K562 (cell line): Measurements from ENCODE around the gene FOXP4.

Source experiments
- CSDE1 ChIP-seq, 2 experiments: fragments of 450-650 bp; IDR thresholded peaks; 2 replicates each; pipeline ENCODE4 v1.6.1; 2016; ENCODE audit warnings: mild to moderate bottlenecking in 1 of 2
- JUNB ChIP-seq: fragments of 450-650 bp; formaldehyde crosslinking; conservative IDR thresholded peaks from 2 replicates; pipeline ENCODE4 v1.4.0; 2020; ENCODE audit warnings: mild to moderate bottlenecking
- SETDB1 ChIP-seq: IDR thresholded peaks from one replicate; pipeline ENCODE4 v1.6.1; 2012; ENCODE audit warnings: low read length, control low read depth, inconsistent platforms
- SRSF1 ChIP-seq: fragments of 200-400 bp; formaldehyde crosslinking; IDR thresholded peaks from 2 replicates; pipeline ENCODE4 v1.6.1; 2017; ENCODE audit warnings: mild to moderate bottlenecking, low read depth, low read length, moderate library complexity
- YY1 ChIP-seq, 3 experiments: IDR thresholded peaks; 2 replicates each; pipeline ENCODE4 v1.6.1; 2011; ENCODE audit warnings: low read length in 2 of 3, mild to moderate bottlenecking in 2 of 3, moderate library complexity in 2 of 3, borderline replicate concordance in 1 of 3, control low read depth in 1 of 3, low read depth in 1 of 3; ENCODE audit not compliant: insufficient read depth in 3 of 3, insufficient replicate concordance in 2 of 3, control insufficient read depth in 1 of 3, insufficient read length in 1 of 3; ENCODE audit errors: extremely low read depth in 1 of 3
- TF ChIP-seq, protein P1 (sequence below), 3 experiments: fragments of 200-800 bp in 1 of 3; fragments of 250-450 bp in 1 of 3; fragments of 450-650 bp in 1 of 3; sonication (Bioruptor Pico) in 1 of 3; sonication (Bioruptor generic) in 1 of 3; formaldehyde crosslinking in 1 of 3; IDR thresholded peaks; 2 replicates each; pipeline versions ENCODE4 v1.6.1 to v1.8.0; 2016 to 2022; ENCODE audit warnings: mild to moderate bottlenecking in 2 of 3, missing genetic modification characterization in 2 of 3, missing compliant biosample characterization in 1 of 3, moderate library complexity in 1 of 3
- TF ChIP-seq, protein P2 (sequence below): sonication (generic); formaldehyde crosslinking; IDR thresholded peaks from 2 replicates; pipeline ENCODE4 v1.8.0; 2022; ENCODE audit warnings: mild to moderate bottlenecking, missing genetic modification reagents
- TF ChIP-seq, protein P3 (sequence below), 3 experiments: IDR thresholded peaks in 2 of 3; conservative IDR thresholded peaks in 1 of 3; 2 replicates each; pipeline ENCODE4 v1.5.1; 2011 to 2012; ENCODE audit warnings: low read length in 3 of 3, mild to moderate bottlenecking in 3 of 3, control low read depth in 2 of 3, improper control_type of control experiment in 1 of 3, inconsistent platforms in 1 of 3, low read depth in 1 of 3, mixed read lengths in 1 of 3, moderate library complexity in 1 of 3; ENCODE audit not compliant: insufficient read depth in 2 of 3
- TF ChIP-seq, protein P4 (sequence below): sonication (generic); formaldehyde crosslinking; IDR thresholded peaks from 2 replicates; pipeline ENCODE4 v1.8.1; 2022; ENCODE audit warnings: missing genetic modification reagents

DNA sequence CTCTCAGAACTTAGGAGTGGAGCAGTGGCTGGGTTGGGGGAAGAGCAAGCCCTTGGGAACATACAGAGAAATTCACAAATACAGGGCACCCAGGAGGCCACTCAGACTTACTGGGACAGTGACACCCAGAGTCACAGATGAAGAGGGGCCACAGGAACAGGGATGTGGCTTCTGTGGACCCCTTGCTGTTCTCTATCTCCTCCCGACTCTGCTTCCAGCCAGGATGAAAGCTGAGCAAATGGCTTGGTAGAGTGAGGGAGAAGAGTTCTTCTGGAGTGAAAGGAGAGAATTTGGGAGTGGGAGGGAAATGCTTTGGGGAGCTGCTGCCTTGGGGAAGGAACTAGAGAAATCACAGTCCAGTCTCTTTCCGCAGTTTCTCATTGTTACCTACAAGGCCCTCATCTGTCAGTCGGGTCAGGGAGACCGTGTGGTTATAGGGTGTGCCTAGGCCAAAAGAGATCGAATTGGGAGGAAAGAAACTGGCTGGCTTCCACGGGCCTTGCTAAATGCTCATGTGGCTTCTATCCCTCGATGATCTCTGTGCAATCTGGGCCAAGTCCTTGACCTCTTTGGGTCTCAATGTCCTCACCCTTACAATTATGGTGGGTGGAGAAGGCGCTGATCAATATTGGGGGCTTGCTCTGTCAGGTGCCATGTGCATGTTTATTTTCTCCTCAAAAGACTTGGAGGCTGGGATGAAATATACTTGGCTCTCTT lies 17.0 kb downstream of the FOXP4 start:
- TF ChIP-seq, protein P1, sequence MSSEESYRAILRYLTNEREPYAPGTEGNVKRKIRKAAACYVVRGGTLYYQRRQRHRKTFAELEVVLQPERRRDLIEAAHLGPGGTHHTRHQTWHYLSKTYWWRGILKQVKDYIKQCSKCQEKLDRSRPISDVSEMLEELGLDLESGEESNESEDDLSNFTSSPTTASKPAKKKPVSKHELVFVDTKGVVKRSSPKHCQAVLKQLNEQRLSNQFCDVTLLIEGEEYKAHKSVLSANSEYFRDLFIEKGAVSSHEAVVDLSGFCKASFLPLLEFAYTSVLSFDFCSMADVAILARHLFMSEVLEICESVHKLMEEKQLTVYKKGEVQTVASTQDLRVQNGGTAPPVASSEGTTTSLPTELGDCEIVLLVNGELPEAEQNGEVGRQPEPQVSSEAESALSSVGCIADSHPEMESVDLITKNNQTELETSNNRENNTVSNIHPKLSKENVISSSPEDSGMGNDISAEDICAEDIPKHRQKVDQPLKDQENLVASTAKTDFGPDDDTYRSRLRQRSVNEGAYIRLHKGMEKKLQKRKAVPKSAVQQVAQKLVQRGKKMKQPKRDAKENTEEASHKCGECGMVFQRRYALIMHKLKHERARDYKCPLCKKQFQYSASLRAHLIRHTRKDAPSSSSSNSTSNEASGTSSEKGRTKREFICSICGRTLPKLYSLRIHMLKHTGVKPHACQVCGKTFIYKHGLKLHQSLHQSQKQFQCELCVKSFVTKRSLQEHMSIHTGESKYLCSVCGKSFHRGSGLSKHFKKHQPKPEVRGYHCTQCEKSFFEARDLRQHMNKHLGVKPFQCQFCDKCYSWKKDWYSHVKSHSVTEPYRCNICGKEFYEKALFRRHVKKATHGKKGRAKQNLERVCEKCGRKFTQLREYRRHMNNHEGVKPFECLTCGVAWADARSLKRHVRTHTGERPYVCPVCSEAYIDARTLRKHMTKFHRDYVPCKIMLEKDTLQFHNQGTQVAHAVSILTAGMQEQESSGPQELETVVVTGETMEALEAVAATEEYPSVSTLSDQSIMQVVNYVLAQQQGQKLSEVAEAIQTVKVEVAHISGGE (CRISPR knock-in tag; IDR thresholded peaks at IDR 0.05): no peak
- TF ChIP-seq JUNB (CRISPR knock-in tag): no peak
- TF ChIP-seq, protein P2, sequence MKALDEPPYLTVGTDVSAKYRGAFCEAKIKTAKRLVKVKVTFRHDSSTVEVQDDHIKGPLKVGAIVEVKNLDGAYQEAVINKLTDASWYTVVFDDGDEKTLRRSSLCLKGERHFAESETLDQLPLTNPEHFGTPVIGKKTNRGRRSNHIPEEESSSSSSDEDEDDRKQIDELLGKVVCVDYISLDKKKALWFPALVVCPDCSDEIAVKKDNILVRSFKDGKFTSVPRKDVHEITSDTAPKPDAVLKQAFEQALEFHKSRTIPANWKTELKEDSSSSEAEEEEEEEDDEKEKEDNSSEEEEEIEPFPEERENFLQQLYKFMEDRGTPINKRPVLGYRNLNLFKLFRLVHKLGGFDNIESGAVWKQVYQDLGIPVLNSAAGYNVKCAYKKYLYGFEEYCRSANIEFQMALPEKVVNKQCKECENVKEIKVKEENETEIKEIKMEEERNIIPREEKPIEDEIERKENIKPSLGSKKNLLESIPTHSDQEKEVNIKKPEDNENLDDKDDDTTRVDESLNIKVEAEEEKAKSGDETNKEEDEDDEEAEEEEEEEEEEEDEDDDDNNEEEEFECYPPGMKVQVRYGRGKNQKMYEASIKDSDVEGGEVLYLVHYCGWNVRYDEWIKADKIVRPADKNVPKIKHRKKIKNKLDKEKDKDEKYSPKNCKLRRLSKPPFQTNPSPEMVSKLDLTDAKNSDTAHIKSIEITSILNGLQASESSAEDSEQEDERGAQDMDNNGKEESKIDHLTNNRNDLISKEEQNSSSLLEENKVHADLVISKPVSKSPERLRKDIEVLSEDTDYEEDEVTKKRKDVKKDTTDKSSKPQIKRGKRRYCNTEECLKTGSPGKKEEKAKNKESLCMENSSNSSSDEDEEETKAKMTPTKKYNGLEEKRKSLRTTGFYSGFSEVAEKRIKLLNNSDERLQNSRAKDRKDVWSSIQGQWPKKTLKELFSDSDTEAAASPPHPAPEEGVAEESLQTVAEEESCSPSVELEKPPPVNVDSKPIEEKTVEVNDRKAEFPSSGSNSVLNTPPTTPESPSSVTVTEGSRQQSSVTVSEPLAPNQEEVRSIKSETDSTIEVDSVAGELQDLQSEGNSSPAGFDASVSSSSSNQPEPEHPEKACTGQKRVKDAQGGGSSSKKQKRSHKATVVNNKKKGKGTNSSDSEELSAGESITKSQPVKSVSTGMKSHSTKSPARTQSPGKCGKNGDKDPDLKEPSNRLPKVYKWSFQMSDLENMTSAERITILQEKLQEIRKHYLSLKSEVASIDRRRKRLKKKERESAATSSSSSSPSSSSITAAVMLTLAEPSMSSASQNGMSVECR: no peak
- no peak for TF ChIP-seq SETDB1
- TF ChIP-seq YY1 (IDR thresholded peaks at IDR 0.05; ENCODE audit: borderline replicate concordance in 1 of 3, control insufficient read depth in 1 of 3, extremely low read depth in 1 of 3, insufficient read depth in 3 of 3, insufficient read length in 1 of 3, insufficient replicate concordance in 2 of 3, low read depth in 1 of 3, low read length in 2 of 3): no peak
- TF ChIP-seq, protein P3, sequence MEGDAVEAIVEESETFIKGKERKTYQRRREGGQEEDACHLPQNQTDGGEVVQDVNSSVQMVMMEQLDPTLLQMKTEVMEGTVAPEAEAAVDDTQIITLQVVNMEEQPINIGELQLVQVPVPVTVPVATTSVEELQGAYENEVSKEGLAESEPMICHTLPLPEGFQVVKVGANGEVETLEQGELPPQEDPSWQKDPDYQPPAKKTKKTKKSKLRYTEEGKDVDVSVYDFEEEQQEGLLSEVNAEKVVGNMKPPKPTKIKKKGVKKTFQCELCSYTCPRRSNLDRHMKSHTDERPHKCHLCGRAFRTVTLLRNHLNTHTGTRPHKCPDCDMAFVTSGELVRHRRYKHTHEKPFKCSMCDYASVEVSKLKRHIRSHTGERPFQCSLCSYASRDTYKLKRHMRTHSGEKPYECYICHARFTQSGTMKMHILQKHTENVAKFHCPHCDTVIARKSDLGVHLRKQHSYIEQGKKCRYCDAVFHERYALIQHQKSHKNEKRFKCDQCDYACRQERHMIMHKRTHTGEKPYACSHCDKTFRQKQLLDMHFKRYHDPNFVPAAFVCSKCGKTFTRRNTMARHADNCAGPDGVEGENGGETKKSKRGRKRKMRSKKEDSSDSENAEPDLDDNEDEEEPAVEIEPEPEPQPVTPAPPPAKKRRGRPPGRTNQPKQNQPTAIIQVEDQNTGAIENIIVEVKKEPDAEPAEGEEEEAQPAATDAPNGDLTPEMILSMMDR (IDR thresholded peaks at IDR 0.05 in 2 of 3, conservative IDR thresholded peaks at IDR 0.05 in 1 of 3; ENCODE audit: insufficient read depth in 2 of 3, low read depth in 1 of 3, low read length in 3 of 3): no peak
- TF ChIP-seq CSDE1 (IDR thresholded peaks at IDR 0.05): no peak
- TF ChIP-seq, protein P4, sequence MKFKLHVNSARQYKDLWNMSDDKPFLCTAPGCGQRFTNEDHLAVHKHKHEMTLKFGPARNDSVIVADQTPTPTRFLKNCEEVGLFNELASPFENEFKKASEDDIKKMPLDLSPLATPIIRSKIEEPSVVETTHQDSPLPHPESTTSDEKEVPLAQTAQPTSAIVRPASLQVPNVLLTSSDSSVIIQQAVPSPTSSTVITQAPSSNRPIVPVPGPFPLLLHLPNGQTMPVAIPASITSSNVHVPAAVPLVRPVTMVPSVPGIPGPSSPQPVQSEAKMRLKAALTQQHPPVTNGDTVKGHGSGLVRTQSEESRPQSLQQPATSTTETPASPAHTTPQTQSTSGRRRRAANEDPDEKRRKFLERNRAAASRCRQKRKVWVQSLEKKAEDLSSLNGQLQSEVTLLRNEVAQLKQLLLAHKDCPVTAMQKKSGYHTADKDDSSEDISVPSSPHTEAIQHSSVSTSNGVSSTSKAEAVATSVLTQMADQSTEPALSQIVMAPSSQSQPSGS (CRISPR knock-in tag): no peak
- TF ChIP-seq SRSF1: no peak
